T-helper 2 cell treated with Interferon-gamma antibody and Interleukin-4, amounts not matched to agents 5 μg/mL and 100 μg/mL, for 36 hours (primary cell): ENCODE data around the gene MYLK.

ENCODE experiments used
- DNase-seq: peaks from one replicate; pipeline ENCODE4 v3.0.0; 2021; ENCODE audit warnings: low spot score
- H3K27ac Mint-ChIP-seq: one replicate; pipeline ENCODE4 v1.8.0; 2021; ENCODE audit warnings: mild to moderate bottlenecking, mixed read lengths
- H3K27me3 Mint-ChIP-seq: one replicate; pipeline ENCODE4 v1.8.0; 2021; ENCODE audit warnings: low read depth, mixed read lengths
- H3K36me3 Mint-ChIP-seq: one replicate; pipeline ENCODE4 v1.8.0; 2021; ENCODE audit warnings: low read depth, mixed read lengths
- H3K4me1 Mint-ChIP-seq: one replicate; pipeline ENCODE4 v1.8.0; 2021; ENCODE audit warnings: low read depth, mixed read lengths
- H3K4me3 Mint-ChIP-seq: one replicate; pipeline ENCODE4 v1.8.0; 2022; ENCODE audit warnings: mild to moderate bottlenecking, moderate library complexity, mixed read lengths
- H3K9me3 Mint-ChIP-seq: one replicate; pipeline ENCODE4 v1.8.0; 2021; ENCODE audit warnings: mixed read lengths

The MYLK gene

DNA sequence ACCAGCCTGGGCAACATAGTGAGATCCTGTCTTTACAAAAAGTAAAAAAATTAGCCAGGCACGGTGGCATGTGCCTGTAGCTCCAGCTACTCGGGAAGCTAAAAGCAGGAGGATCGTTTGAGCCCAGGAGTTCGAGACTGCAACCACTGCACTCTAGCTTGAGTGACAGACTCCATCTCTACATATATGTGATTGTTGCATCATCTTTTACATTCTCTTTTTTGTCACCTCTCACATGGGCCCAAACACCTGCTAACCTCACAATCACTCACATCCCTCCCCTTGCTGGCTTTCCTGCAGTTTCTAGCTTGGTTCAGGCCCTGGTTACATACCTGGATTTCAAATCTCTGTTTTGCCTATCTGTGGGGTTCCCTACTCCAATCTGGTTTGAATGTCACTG is 19.4 kb downstream of the MYLK start:
- Mint-ChIP-seq H3K27ac (no peak overlapping the region), H3K36me3 (no peaks in the 10 kb centered on the region), H3K4me1 (no peaks in the 10 kb centered on the region), H3K4me3 (no peak overlapping the region), H3K9me3 (no peaks in the 10 kb centered on the region), H3K27me3 (peaks cover 2% of the 10 kb centered on the region)
- no peak for DNase-seq

GRCh38 chr3:123862152-123862551 is 22.0 kb downstream of the MYLK start:
- Mint-ChIP-seq H3K27me3 (peaks cover 2% of the 10 kb centered on the region), H3K4me1 (no peaks in the 10 kb centered on the region), H3K36me3 (no peaks in the 10 kb centered on the region), H3K27ac (no peak overlapping the region), H3K9me3 (no peaks in the 10 kb centered on the region), H3K4me3 (no peak overlapping the region)
- no peak for DNase-seq

- DNase-seq, result no peak
- peaks cover 2% of the 10 kb centered on the region for H3K27me3 Mint-ChIP-seq
- H3K36me3 Mint-ChIP-seq, result no peaks in the 10 kb centered on the region
- H3K27ac Mint-ChIP-seq, result no peak overlapping the region
- H3K4me1 Mint-ChIP-seq, result no peaks in the 10 kb centered on the region
- no peaks in the 10 kb centered on the region for H3K9me3 Mint-ChIP-seq
- H3K4me3 Mint-ChIP-seq, result no peak overlapping the region
These were observed 22.9 kb downstream of the MYLK start for GRCh38 chr3:123861081-123861836.

GRCh38 chr3:123859177-123859576 is 25.0 kb downstream of the MYLK start:
- peaks cover 2% of the 10 kb centered on the region for H3K27me3 Mint-ChIP-seq
- no peaks in the 10 kb centered on the region for H3K9me3 Mint-ChIP-seq
- DNase-seq, result no peak
- H3K27ac Mint-ChIP-seq, result no peak overlapping the region
- H3K36me3 Mint-ChIP-seq, result no peaks in the 10 kb centered on the region
- no peak overlapping the region for H3K4me3 Mint-ChIP-seq
- H3K4me1 Mint-ChIP-seq, result no peaks in the 10 kb centered on the region

GRCh38 chr3:123854905-123855304 is 29.2 kb downstream of the MYLK start:
- Mint-ChIP-seq H3K36me3 (no peaks in the 10 kb centered on the region), H3K4me3 (no peak overlapping the region), H3K27ac (no peak overlapping the region), H3K27me3 (peaks cover 3% of the 10 kb centered on the region), H3K4me1 (no peaks in the 10 kb centered on the region), H3K9me3 (peaks cover 3% of the 10 kb centered on the region)
- DNase-seq, result no peak

- Mint-ChIP-seq H3K36me3 (no peaks in the 10 kb centered on the region), H3K27me3 (peaks cover 3% of the 10 kb centered on the region), H3K4me3 (no peak overlapping the region), H3K4me1 (no peaks in the 10 kb centered on the region), H3K27ac (no peak overlapping the region), H3K9me3 (peaks cover 10% of the 10 kb centered on the region)
- no peak for DNase-seq
These were observed 30.3 kb downstream of the MYLK start for GRCh38 chr3:123853686-123854372.

DNA sequence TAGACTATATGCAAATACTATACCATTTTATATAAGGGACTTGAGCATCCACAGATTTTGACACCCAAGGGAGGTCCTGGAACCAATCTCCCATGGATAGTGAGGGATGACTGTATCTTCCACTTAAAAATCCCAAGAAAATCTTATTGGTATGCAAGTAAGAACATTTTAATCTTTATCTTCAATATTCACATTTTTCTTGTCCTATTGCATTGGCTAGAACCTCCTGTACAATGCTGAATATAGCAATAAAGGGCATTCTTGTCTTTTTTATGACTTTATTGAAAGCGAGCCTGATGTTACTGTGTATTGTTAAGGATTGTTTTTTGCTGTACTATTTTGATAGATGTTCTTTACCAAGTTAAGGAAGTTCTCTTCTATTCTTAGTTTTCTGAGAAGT is 36.9 kb downstream of the MYLK start:
- H3K36me3 Mint-ChIP-seq, result no peaks in the 10 kb centered on the region
- no peak overlapping the region for H3K27ac Mint-ChIP-seq
- no peak for DNase-seq
- H3K4me3 Mint-ChIP-seq, result no peak overlapping the region
- peaks cover 18% of the 10 kb centered on the region for H3K9me3 Mint-ChIP-seq
- H3K27me3 Mint-ChIP-seq, result no peaks in the 10 kb centered on the region
- no peaks in the 10 kb centered on the region for H3K4me1 Mint-ChIP-seq

GRCh38 chr3:123843668-123844067 is 40.5 kb downstream of the MYLK start:
- Mint-ChIP-seq H3K27me3 (no peaks in the 10 kb centered on the region), H3K36me3 (no peaks in the 10 kb centered on the region), H3K27ac (no peak overlapping the region), H3K4me1 (peaks cover 2% of the 10 kb centered on the region), H3K4me3 (no peak overlapping the region), H3K9me3 (peaks cover 15% of the 10 kb centered on the region)
- no peak for DNase-seq

GRCh38 chr3:123842711-123843110 is 41.4 kb downstream of the MYLK start:
- peaks cover 2% of the 10 kb centered on the region for H3K4me1 Mint-ChIP-seq
- peaks cover 13% of the 10 kb centered on the region for H3K9me3 Mint-ChIP-seq
- DNase-seq, result no peak
- no peaks in the 10 kb centered on the region for H3K36me3 Mint-ChIP-seq
- no peak overlapping the region for H3K27ac Mint-ChIP-seq
- no peaks in the 10 kb centered on the region for H3K27me3 Mint-ChIP-seq
- H3K4me3 Mint-ChIP-seq, result no peak overlapping the region

DNA sequence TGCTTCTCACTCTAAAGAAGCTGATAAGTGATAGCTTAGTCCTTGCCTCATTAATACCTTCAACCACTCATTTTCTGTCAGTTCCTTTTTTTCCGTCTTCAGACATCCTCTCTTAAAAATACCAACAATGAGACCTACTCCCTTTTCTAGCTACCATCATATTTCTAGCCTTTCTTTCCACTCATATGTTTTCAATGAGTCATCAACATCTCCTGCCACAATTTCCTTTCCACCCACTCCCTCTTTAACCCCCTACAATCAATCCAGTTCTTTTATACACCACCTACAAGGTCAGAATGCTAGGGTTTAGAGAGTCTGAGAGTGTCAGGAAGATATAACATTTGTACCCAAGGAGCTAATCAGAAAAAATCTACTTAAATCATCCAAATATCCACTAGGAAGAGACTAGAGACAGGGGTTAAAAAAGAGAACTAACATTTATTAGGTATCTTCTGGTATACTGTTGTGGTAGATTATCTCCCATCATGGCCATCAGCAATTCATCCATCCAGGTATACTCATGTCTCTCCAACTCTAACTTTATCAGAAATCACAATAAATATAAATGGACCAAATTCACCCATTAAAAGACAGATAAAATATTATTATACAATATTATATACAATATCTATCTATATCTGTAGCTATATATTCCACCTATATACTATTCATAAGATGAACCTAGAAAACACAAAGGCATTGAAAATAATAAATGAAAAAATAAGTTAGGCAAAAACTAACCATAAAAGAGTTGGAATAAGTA is 42.5 kb downstream of the MYLK start:
- no peaks in the 10 kb centered on the region for H3K36me3 Mint-ChIP-seq
- no peak for DNase-seq
- no peaks in the 10 kb centered on the region for H3K27me3 Mint-ChIP-seq
- no peak overlapping the region for H3K4me3 Mint-ChIP-seq
- H3K9me3 Mint-ChIP-seq, result peaks cover 15% of the 10 kb centered on the region
- no peak overlapping the region for H3K27ac Mint-ChIP-seq
- H3K4me1 Mint-ChIP-seq, result peaks cover 2% of the 10 kb centered on the region

- Mint-ChIP-seq H3K36me3 (no peaks in the 10 kb centered on the region), H3K27me3 (no peaks in the 10 kb centered on the region), H3K4me1 (peaks cover 2% of the 10 kb centered on the region), H3K27ac (no peak overlapping the region), H3K9me3 (peaks cover 11% of the 10 kb centered on the region), H3K4me3 (no peak overlapping the region)
- no peak for DNase-seq
These were observed 43.2 kb downstream of the MYLK start for GRCh38 chr3:123840961-123841360.

GRCh38 chr3:123837858-123838257 is 46.3 kb downstream of the MYLK start:
- no peak overlapping the region for H3K4me3 Mint-ChIP-seq
- H3K36me3 Mint-ChIP-seq, result no peaks in the 10 kb centered on the region
- DNase-seq, result no peak
- no peaks in the 10 kb centered on the region for H3K27me3 Mint-ChIP-seq
- H3K9me3 Mint-ChIP-seq, result peaks cover 11% of the 10 kb centered on the region
- peaks cover 2% of the 10 kb centered on the region for H3K4me1 Mint-ChIP-seq
- H3K27ac Mint-ChIP-seq, result no peak overlapping the region

DNA sequence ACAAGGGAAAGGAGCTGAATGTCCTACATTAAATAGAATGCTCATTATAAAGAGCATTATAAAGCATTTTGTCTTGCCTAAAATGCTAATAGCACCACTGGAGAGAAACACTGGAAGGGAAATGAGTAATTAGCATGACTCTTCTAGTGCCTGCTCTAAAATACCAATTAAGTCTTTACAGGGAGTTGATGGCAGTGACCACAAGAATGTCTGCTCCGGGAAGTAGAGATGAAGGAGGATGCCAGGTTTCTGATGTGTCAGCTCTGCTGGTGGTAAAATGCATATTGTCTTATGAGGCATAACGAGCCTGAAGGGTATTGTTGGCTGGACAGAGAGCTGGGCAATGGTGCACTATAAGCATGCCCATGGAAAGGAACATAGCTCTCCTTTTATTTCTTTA is 49.5 kb downstream of the MYLK start:
- H3K9me3 Mint-ChIP-seq, result peaks cover 6% of the 10 kb centered on the region
- no peak overlapping the region for H3K4me3 Mint-ChIP-seq
- no peaks in the 10 kb centered on the region for H3K27me3 Mint-ChIP-seq
- H3K4me1 Mint-ChIP-seq, result no peaks in the 10 kb centered on the region
- H3K36me3 Mint-ChIP-seq, result no peaks in the 10 kb centered on the region
- H3K27ac Mint-ChIP-seq, result no peak overlapping the region
- DNase-seq, result no peak

GRCh38 chr3:123833398-123833785 is 50.7 kb downstream of the MYLK start:
- Mint-ChIP-seq H3K36me3 (no peaks in the 10 kb centered on the region), H3K9me3 (peaks cover 14% of the 10 kb centered on the region), H3K4me3 (no peak overlapping the region), H3K4me1 (no peaks in the 10 kb centered on the region), H3K27ac (no peak overlapping the region), H3K27me3 (no peaks in the 10 kb centered on the region)
- no peak for DNase-seq
